A673 (cell line): ENCODE measurements around the gene CAVIN2. TPM values are rescaled to one million over a fixed set of nuclear protein-coding genes. Genes with fewer than 3 reads are reported as not detected.

Source experiments
- BruUV-seq: library from RNA; stranded (reverse); fragments of 400-500 nt; replicated peaks from 2 replicates; lab custom pipeline; 2021; lab: Mats Ljungman, UMichigan
- CTCF ChIA-PET: fragments of 300-600 bp; sonication (Branson Sonifier 250); formaldehyde crosslinking; loops from one replicate; lab custom pipeline; 2022; ENCODE audit warnings: antibody characterized with exemption; lab: Charles Lee
- POLR2A ChIA-PET: fragments of 300-600 bp; sonication (Branson Sonifier 250); formaldehyde crosslinking; loops from one replicate; lab custom pipeline; 2022; ENCODE audit warnings: antibody characterized with exemption; ENCODE audit not compliant: low non-redundant PET; lab: Charles Lee
- DNase-seq: peaks from one replicate; pipeline ENCODE4 v3.0.0-alpha.2; 2015; ENCODE audit warnings: low spot score
- H3K27ac ChIP-seq: fragments of 200-600 bp; sonication (generic); 2 replicates; pipeline ENCODE4 v1.5.1; 2016; ENCODE audit warnings: mixed run types, low read depth, mild to moderate bottlenecking, mixed read lengths, antibody characterized with exemption, low read length; ENCODE audit not compliant: poor library complexity, severe bottlenecking
- H3K27me3 ChIP-seq: fragments of 200-600 bp; sonication (generic); replicated peaks from 2 replicates; pipeline ENCODE4 v1.6.1; 2017; ENCODE audit warnings: mixed run types, low read depth, mild to moderate bottlenecking, mixed read lengths, antibody characterized with exemption, low read length; ENCODE audit not compliant: insufficient read depth, poor library complexity
- H3K36me3 ChIP-seq: fragments of 200-600 bp; sonication (generic); 2 replicates; pipeline ENCODE4 v1.6.1; 2016; ENCODE audit warnings: mixed run types, mild to moderate bottlenecking, mixed read lengths, antibody characterized with exemption, low read length; ENCODE audit not compliant: insufficient read depth, poor library complexity, severe bottlenecking
- H3K4me1 ChIP-seq: fragments of 200-600 bp; sonication (generic); 2 replicates; pipeline ENCODE4 v1.6.1; 2017; ENCODE audit warnings: mixed run types, mild to moderate bottlenecking, mixed read lengths, antibody characterized with exemption, low read length; ENCODE audit not compliant: insufficient read depth, poor library complexity, severe bottlenecking
- H3K4me3 ChIP-seq: fragments of 200-600 bp; sonication (generic); 2 replicates; pipeline ENCODE4 v1.5.1; 2016; ENCODE audit warnings: low read depth, mixed run types, mild to moderate bottlenecking, mixed read lengths, low read length; ENCODE audit not compliant: poor library complexity, severe bottlenecking
- H3K9me3 ChIP-seq: fragments of 200-600 bp; sonication (generic); 2 replicates; pipeline ENCODE4 v1.6.1; 2016; ENCODE audit warnings: mixed run types, low read depth, mild to moderate bottlenecking, mixed read lengths, antibody characterized with exemption, low read length; ENCODE audit not compliant: poor library complexity, severe bottlenecking
- CTCF ChIP-seq: fragments of 300-800, 200-600 bp; sonication (generic); conservative IDR thresholded peaks from 2 replicates; pipeline ENCODE4 v1.5.1; 2017; ENCODE audit warnings: low read depth, mild to moderate bottlenecking, antibody characterized with exemption, low read length, moderate library complexity, mixed read lengths
- EZH2 ChIP-seq: fragments of 200-600 bp; sonication (generic); IDR thresholded peaks from 2 replicates; pipeline ENCODE4 v1.6.1; 2017; ENCODE audit warnings: borderline replicate concordance, low read depth, mild to moderate bottlenecking, mixed read lengths, antibody characterized with exemption, low read length; ENCODE audit not compliant: poor library complexity, severe bottlenecking
- intact Hi-C: fragments of 100-400 bp; cut with micrococcal nuclease; formaldehyde crosslinking; loops from one replicate; pipeline ENCODE4 v1.10.0; 2022; ENCODE audit not compliant: unreplicated experiment
- total RNA-seq: library from RNA; stranded (reverse); gene quantifications from 2 replicates; pipeline ENCODE4 v1.2.3, GENCODE V29; 2021

Gene CAVIN2
- total RNA-seq, 1 experiment from 2014 or later, result 0.28 TPM

- Histone ChIP-seq H3K27ac (no peak overlapping the region), H3K27me3 (no peaks in the 10 kb centered on the region), H3K4me3 (no peak overlapping the region), H3K9me3 (no peaks in the 10 kb centered on the region), H3K36me3 (no peaks in the 10 kb centered on the region), H3K4me1 (peaks cover 15% of the 10 kb centered on the region)
- TF ChIP-seq CTCF (no peak), EZH2 (no peak)
- intact Hi-C loops, result no loop called here
- no TSS peak for BruUV-seq
- POLR2A ChIA-PET, result no interaction called here
- CTCF ChIA-PET, result interaction anchor here (0.6 kb wide), 1 partner anchor 348 kb away, joined by 3 read pairs; no protein-coding TSS in a partner anchor
- no peak for DNase-seq
These were observed 876 bp upstream of the CAVIN2 start for GRCh38 chr2:191847764-191848163.

GRCh38 chr2:191845876-191846514 lies 893 bp downstream of the CAVIN2 start:
- CTCF ChIA-PET, result no interaction called here
- BruUV-seq, result no TSS peak
- intact Hi-C loops, result no loop called here
- Histone ChIP-seq H3K4me1 (peaks cover 15% of the 10 kb centered on the region), H3K36me3 (no peaks in the 10 kb centered on the region), H3K4me3 (no peak overlapping the region), H3K9me3 (no peaks in the 10 kb centered on the region), H3K27ac (no peak overlapping the region), H3K27me3 (no peaks in the 10 kb centered on the region)
- TF ChIP-seq CTCF, result no peak
- TF ChIP-seq EZH2, result no peak
- POLR2A ChIA-PET, result no interaction called here
- no peak for DNase-seq

GRCh38 chr2:191845248-191845715 lies 1.6 kb downstream of the CAVIN2 start:
- intact Hi-C loops, result no loop called here
- ChIA-PET CTCF (no interaction called here), POLR2A (no interaction called here)
- Histone ChIP-seq H3K36me3 (no peaks in the 10 kb centered on the region), H3K27ac (no peak overlapping the region), H3K27me3 (no peaks in the 10 kb centered on the region), H3K4me3 (no peak overlapping the region), H3K9me3 (no peaks in the 10 kb centered on the region), H3K4me1 (peaks cover 15% of the 10 kb centered on the region)
- BruUV-seq, result no TSS peak
- no peak for DNase-seq
- TF ChIP-seq CTCF, result no peak
- TF ChIP-seq EZH2, result no peak
